BLaER1 (cell line): Measurements from ENCODE around the gene DEDD.

Experiments used
- H3K27ac ChIP-seq: shearing (Covaris generic); formaldehyde crosslinking; 2 replicates; pipeline ENCODE4 v1.8.1; 2022
- H3K27me3 ChIP-seq: shearing (Covaris generic); formaldehyde crosslinking; 2 replicates; pipeline ENCODE4 v1.8.1; 2022
- H3K36me3 ChIP-seq: shearing (Covaris generic); formaldehyde crosslinking; 2 replicates; pipeline ENCODE4 v1.8.1; 2022
- H3K4me1 ChIP-seq: shearing (Covaris generic); formaldehyde crosslinking; 2 replicates; pipeline ENCODE4 v1.8.1; 2022
- H3K4me2 ChIP-seq: shearing (Covaris generic); formaldehyde crosslinking; 2 replicates; pipeline ENCODE4 v1.8.1; 2022
- H3K4me3 ChIP-seq: shearing (Covaris generic); formaldehyde crosslinking; 2 replicates; pipeline ENCODE4 v1.8.1; 2022
- H3K9ac ChIP-seq: shearing (Covaris generic); formaldehyde crosslinking; 2 replicates; pipeline ENCODE4 v1.8.1; 2022
- H3K9me3 ChIP-seq: shearing (Covaris generic); formaldehyde crosslinking; 2 replicates; pipeline ENCODE4 v1.8.1; 2022
- H4K20me1 ChIP-seq: shearing (Covaris generic); formaldehyde crosslinking; 2 replicates; pipeline ENCODE4 v1.8.1; 2022
- Cebpa-rat ChIP-seq: shearing (Covaris generic); IDR thresholded peaks from 2 replicates; pipeline ENCODE4 v1.8.1; 2022

Gene DEDD

DNA sequence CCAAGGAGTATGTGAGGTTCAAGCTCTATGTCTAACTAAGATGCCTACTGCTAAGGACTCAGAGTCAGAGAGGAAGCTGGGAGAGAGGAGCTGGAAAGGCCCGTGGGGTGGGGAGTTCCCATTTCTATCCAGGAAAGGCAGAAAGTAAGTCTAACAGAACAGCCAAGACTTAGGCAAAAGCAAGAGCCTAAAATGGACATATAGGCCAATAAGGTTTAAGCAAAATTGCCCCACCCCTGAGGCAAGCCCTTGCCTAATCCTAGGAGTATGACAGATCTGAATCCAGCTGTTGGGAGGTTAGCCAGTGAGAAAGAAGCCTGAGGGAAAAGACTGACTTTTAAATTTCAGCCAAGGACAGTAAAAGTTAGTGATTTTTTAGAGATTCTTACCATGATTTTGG, 35.9 kb downstream of the DEDD start:
- no peak for TF ChIP-seq Cebpa-rat
- Histone ChIP-seq H3K4me1 (peaks cover 28% of the 10 kb centered on the region), H3K9me3 (no peaks in the 10 kb centered on the region), H4K20me1 (peaks cover 31% of the 10 kb centered on the region), H3K4me2 (peak overlapping the region; percentile 99; the same call in 1 of the 2 replicates), H3K27ac (no peak overlapping the region), H3K36me3 (peaks cover 29% of the 10 kb centered on the region), H3K9ac (no peak overlapping the region; the same call in 1 of the 2 replicates), H3K27me3 (no peaks in the 10 kb centered on the region), H3K4me3 (no peak overlapping the region)

- H3K36me3 ChIP-seq: peaks cover 24% of the 10 kb centered on the region
- peaks cover 26% of the 10 kb centered on the region for H4K20me1 ChIP-seq
- no peak overlapping the region for H3K4me2 ChIP-seq
- H3K4me1 ChIP-seq: peaks cover 28% of the 10 kb centered on the region
- H3K27ac ChIP-seq: no peak overlapping the region
- H3K9me3 ChIP-seq: no peaks in the 10 kb centered on the region
- H3K9ac ChIP-seq: no peak overlapping the region; the same call in 1 of the 2 replicates
- H3K27me3 ChIP-seq: no peaks in the 10 kb centered on the region
- no peak for TF ChIP-seq Cebpa-rat
- H3K4me3 ChIP-seq: no peak overlapping the region
These were observed 36.5 kb downstream of the DEDD start for GRCh38 chr1:161096015-161096414.

DNA sequence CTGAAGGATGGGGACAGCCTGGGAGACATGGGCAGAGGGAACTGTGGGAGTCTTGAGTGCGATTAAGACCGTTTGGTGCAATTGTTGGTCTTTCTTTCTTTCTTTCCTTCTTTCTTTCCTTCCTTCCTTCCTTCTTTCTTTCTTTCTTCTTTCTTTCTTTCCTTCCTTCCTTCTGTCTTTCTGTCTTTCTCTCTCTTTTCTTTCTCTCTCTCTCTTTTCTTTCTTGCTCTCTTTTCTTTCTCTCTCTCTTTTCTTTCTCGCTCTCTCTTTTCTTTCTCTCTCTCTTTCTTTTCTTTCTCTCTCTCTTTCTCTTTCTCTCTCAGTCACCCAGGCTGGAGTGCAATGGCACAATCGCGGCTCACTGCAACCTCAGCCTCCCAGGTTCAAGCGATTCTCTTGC, 37.2 kb downstream of the DEDD start:
- TF ChIP-seq Cebpa-rat: no peak
- Histone ChIP-seq H3K4me3 (no peak overlapping the region), H3K36me3 (peaks cover 16% of the 10 kb centered on the region), H3K27me3 (no peaks in the 10 kb centered on the region), H3K9me3 (no peaks in the 10 kb centered on the region), H3K27ac (no peak overlapping the region), H3K4me1 (peaks cover 28% of the 10 kb centered on the region), H3K4me2 (no peak overlapping the region), H3K9ac (no peak overlapping the region), H4K20me1 (peaks cover 18% of the 10 kb centered on the region)

- Histone ChIP-seq H3K9ac (no peak overlapping the region), H4K20me1 (peaks cover 11% of the 10 kb centered on the region), H3K36me3 (peaks cover 8% of the 10 kb centered on the region), H3K4me3 (no peak overlapping the region), H3K27me3 (no peaks in the 10 kb centered on the region), H3K4me2 (no peak overlapping the region), H3K4me1 (peaks cover 27% of the 10 kb centered on the region), H3K27ac (no peak overlapping the region), H3K9me3 (no peaks in the 10 kb centered on the region)
- no peak for TF ChIP-seq Cebpa-rat
These were observed 38.0 kb downstream of the DEDD start for GRCh38 chr1:161094481-161094880.

GRCh38 chr1:161092621-161093028, 39.8 kb downstream of the DEDD start:
- no peak overlapping the region for H3K27ac ChIP-seq
- no peak for TF ChIP-seq Cebpa-rat
- no peaks in the 10 kb centered on the region for H3K9me3 ChIP-seq
- no peaks in the 10 kb centered on the region for H3K36me3 ChIP-seq
- no peaks in the 10 kb centered on the region for H4K20me1 ChIP-seq
- no peak overlapping the region for H3K4me2 ChIP-seq
- no peaks in the 10 kb centered on the region for H3K27me3 ChIP-seq
- no peak overlapping the region for H3K4me3 ChIP-seq
- no peak overlapping the region for H3K9ac ChIP-seq
- peaks cover 9% of the 10 kb centered on the region for H3K4me1 ChIP-seq

GRCh38 chr1:161091796-161092507, 40.5 kb downstream of the DEDD start:
- no peak overlapping the region for H3K27ac ChIP-seq
- TF ChIP-seq Cebpa-rat: no peak
- no peaks in the 10 kb centered on the region for H3K27me3 ChIP-seq
- no peaks in the 10 kb centered on the region for H4K20me1 ChIP-seq
- no peak overlapping the region for H3K9ac ChIP-seq
- H3K36me3 ChIP-seq: no peaks in the 10 kb centered on the region
- no peak overlapping the region for H3K4me2 ChIP-seq
- H3K4me3 ChIP-seq: no peak overlapping the region
- no peaks in the 10 kb centered on the region for H3K9me3 ChIP-seq
- H3K4me1 ChIP-seq: peaks cover 3% of the 10 kb centered on the region

GRCh38 chr1:161091093-161091492, 41.4 kb downstream of the DEDD start:
- Histone ChIP-seq H3K4me2 (no peak overlapping the region), H3K4me1 (no peaks in the 10 kb centered on the region), H3K9me3 (no peaks in the 10 kb centered on the region), H3K4me3 (no peak overlapping the region), H4K20me1 (no peaks in the 10 kb centered on the region), H3K36me3 (no peaks in the 10 kb centered on the region), H3K27ac (no peak overlapping the region), H3K9ac (no peak overlapping the region), H3K27me3 (no peaks in the 10 kb centered on the region)
- no peak for TF ChIP-seq Cebpa-rat

DNA sequence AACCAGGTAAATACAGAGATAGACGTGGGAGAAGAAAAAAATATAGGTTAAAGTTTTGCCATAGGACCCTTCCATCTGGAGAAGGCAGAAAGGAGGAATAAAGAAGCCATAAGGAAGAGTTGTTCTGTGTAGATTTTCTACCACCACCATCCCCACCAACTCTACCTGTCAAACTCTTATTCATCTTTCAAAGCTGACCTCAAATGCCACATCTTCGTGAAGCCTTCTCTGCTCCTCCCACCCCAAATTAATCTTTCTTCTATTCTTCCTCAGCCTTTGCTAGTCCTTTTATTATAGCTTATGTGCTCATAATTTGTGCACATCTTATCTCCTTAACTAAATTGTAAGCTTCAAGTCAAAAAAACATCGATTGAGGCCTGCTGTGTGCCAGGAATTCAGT, 41.9 kb downstream of the DEDD start:
- H3K36me3 ChIP-seq: no peaks in the 10 kb centered on the region
- TF ChIP-seq Cebpa-rat: no peak
- H3K4me1 ChIP-seq: no peaks in the 10 kb centered on the region
- H4K20me1 ChIP-seq: no peaks in the 10 kb centered on the region
- H3K9ac ChIP-seq: no peak overlapping the region
- H3K27me3 ChIP-seq: no peaks in the 10 kb centered on the region
- no peak overlapping the region for H3K4me2 ChIP-seq
- no peak overlapping the region for H3K27ac ChIP-seq
- no peak overlapping the region for H3K4me3 ChIP-seq
- no peaks in the 10 kb centered on the region for H3K9me3 ChIP-seq

DNA sequence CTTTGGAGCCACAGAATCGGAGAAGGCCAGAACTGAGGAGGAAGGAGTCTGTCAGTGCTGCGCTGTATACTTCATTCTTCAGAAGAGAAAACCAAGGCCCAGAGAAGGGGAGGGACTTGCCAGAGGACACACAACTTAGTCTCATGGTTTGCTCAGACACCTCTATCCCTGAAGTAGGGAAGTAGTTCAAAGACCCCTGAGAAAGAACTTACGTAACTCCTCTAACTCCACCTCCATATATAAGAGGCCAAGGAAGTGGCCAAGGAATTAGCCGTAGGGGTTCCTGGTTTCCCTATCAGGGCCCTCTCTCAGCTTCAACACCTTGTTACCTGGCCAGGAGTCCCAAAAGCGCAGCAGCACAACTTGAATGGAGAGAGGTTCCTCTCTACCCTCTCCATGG, 42.5 kb downstream of the DEDD start:
- no peaks in the 10 kb centered on the region for H4K20me1 ChIP-seq
- no peak overlapping the region for H3K4me2 ChIP-seq
- no peaks in the 10 kb centered on the region for H3K36me3 ChIP-seq
- no peak overlapping the region for H3K4me3 ChIP-seq
- H3K9ac ChIP-seq: no peak overlapping the region
- H3K27ac ChIP-seq: no peak overlapping the region
- TF ChIP-seq Cebpa-rat: no peak
- no peaks in the 10 kb centered on the region for H3K4me1 ChIP-seq
- no peaks in the 10 kb centered on the region for H3K27me3 ChIP-seq
- no peaks in the 10 kb centered on the region for H3K9me3 ChIP-seq

DNA sequence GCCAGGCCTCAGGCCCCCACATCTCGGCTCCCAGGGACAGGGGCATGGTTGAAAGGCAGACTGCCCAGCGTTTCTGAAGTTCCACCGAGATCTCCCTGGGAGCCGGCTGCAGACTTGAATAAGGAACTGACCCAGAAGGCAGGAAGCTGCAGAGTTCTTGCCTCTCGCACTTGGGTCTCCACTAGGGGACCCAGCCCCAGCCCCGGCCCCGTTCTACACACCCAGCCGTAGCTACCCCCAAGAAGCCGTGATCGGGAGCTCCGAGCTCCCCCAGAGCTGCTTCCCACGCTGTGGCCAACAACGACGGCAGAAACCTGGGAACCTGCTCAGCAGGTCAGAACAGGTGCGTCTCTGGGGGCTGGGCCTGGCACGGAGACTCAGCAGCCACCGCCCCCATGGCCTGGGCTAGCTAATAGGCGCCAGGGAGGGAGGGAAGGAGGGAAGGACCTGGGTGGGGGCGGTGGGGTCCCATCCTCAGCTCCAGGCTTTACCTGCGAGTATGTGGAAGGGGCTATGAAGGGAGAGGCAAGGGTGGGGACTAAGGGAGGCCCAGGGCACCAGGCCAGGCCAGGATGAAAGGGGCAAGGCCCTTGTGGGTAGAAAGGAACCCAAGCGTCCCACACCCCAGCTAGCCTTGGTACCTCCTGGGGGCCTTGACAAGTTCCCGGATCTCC, 43.1 kb downstream of the DEDD start, which contains the start of gene NECTIN4:
TSS of gene NECTIN4 (minus strand) at position 308 of the 674 bp plus-strand sequence. CDS start at position 46, 262 bp downstream.
- H3K4me3 ChIP-seq: no peak within 1 kb of the TSS
- H3K9me3 ChIP-seq: no peaks in the 10 kb centered on the region
- no peak within 1 kb of the TSS for H3K9ac ChIP-seq
- no peak within 1 kb of the TSS for H3K27ac ChIP-seq
- no peaks in the 10 kb centered on the region for H4K20me1 ChIP-seq
- no peak for TF ChIP-seq Cebpa-rat
- H3K36me3 ChIP-seq: no peaks in the 10 kb centered on the region
- no peak within 1 kb of the TSS for H3K4me2 ChIP-seq
- H3K27me3 ChIP-seq: no peaks in the 10 kb centered on the region
- H3K4me1 ChIP-seq: no peaks in the 10 kb centered on the region
